Stimulated activated CD4-positive, alpha-beta T cell treated with anti-CD3 and anti-CD28 coated beads, Interleukin-12 subunit alpha, Interleukin-12 subunit beta, amount 100 ng/mL, for 48 hours (primary cell): ENCODE results near the gene PPP1R13B.

ENCODE experiments used
- DNase-seq, 3 donors: peaks; one replicate each; pipeline ENCODE4 v3.0.0-alpha.2; 2020; ENCODE audit warnings: low read depth in 2 of 3, low spot score in 1 of 3

Gene PPP1R13B

GRCh38 chr14:103688906-103689902 lies 158.2 kb downstream of the PPP1R13B start:
- DNase-seq, result no peak

GRCh38 chr14:103688441-103688840 lies 158.9 kb downstream of the PPP1R13B start:
- DNase-seq, result no peak

- DNase-seq, result no peak
Observed at GRCh38 chr14:103687712-103688111, 159.7 kb downstream of the PPP1R13B start.

GRCh38 chr14:103686831-103687485 lies 160.4 kb downstream of the PPP1R13B start:
- DNase-seq, result no peak

- DNase-seq, result no peak
Observed at GRCh38 chr14:103685276-103686211, 161.8 kb downstream of the PPP1R13B start.

- no peak for DNase-seq
Observed at GRCh38 chr14:103684871-103685270, 162.5 kb downstream of the PPP1R13B start.

GRCh38 chr14:103684471-103684870 lies 162.9 kb downstream of the PPP1R13B start:
- DNase-seq, result no peak
